ENCODE results near the gene GZF1.
"Not testable (repeated sequence)": the region's sequence is repeated elsewhere in the genome, so short reads cannot be mapped to it uniquely, and the experiment has no call there.

GZF1 gene

GRCh38 chr20:23346002-23346401 is 16.0 kb upstream of the GZF1 start:
- no peak for DNase-seq (ENCODE audit: low read depth in 1 of 2, low spot score in 1 of 2)

GRCh38 chr20:23347791-23348190 is 14.2 kb upstream of the GZF1 start:
- DNase-seq (ENCODE audit: low read depth in 1 of 2, low spot score in 1 of 2), result no peak

- not testable (repeated sequence) for DNase-seq (ENCODE audit: low read depth in 1 of 2, low spot score in 1 of 2)
Observed at GRCh38 chr20:23348510-23348909, 13.5 kb upstream of the GZF1 start.

- peak; percentile 46 to 57 for DNase-seq (ENCODE audit: low read depth in 1 of 2, low spot score in 1 of 2)
Observed at GRCh38 chr20:23349338-23350195, 12.4 kb upstream of the GZF1 start.

DNA sequence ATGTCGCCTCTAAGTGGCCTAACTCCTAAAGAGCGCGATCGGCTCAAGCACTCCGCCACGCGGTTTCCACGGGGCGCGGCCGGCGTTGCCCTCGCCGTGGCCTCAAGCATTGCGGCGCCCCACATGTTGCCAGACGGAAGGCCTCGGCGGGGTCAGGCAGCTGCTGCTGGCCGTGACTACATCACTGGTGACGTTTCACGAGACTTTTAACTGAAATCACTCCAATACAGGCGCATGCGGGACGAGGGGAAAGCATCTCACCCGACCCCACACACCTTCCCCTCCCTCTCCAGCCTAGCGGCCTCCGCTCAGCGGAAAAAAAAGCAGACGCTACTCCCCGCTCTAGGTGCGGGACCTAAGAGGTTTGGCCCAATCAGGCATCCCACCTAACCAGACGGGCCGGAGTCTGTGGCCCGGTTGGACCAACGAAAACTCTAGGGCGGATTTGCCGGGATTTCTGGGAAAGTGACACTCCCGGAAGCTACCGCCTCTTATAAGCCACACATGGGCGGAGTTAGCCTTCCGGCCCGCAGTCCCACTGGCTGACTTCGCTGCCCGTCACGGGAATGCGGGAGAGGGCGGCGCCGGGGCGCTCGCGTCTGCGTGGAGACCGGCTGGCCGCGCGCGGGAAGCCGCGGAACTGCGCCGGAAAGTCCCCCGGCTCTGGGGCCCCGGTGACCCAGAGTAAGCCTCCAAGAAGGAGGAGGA is 11.6 kb upstream of the GZF1 start, which contains the start of gene NXT1:
Gene NXT1 (plus strand): TSS at position 596 of the 708 bp plus-strand sequence. CDS start 3,251 bp downstream, outside the sequence.
- peak; percentile 87 to 93 for DNase-seq (ENCODE audit: low read depth in 1 of 2, low spot score in 1 of 2)

DNA sequence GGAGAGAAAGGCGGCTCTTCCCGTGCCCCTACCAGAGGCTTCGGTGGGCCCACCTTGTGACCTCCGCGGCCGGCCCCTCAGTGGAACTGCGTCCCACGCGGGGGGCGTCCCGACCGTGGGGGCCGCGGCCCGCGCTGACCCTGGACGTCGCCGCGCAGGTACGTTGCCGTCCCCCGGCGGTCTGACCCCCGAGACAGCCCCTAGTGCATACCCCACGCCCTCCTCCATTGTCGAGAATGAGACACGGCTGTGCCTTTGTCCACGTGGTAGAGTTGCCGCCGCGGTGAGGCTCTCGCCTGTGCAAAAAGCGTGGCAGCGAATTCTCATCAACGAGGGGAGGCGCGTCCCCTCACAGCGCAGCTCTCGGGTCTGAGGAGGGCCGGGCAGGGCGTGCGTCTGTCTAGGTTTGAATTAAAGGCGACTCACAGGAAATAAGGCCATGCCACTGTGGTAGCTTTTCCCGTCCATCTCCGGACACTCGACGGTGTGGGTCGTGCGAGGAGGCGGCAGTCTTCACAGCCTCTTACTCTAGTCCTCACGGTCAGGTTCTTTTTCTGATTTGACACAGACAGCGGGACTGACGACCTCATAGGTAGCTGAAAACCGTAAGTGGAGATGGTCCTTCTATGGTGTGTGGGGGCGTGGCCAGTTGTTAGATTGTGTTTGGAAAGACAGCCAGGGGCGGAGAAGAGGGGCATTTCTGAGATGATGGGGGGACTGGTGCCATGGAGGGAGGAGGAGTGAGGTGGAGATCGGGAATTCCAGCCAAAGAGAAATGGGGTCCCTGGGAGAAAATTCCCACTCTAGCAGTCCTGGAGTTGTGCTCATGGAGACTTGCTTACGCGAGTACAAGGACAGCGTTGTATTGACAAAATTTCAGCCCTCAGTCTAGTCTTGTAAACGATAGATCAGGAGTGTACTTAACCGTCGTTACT is 10.8 kb upstream of the GZF1 start:
- DNase-seq (ENCODE audit: low read depth in 1 of 2, low spot score in 1 of 2), result peak; percentile 15 to 38

DNA sequence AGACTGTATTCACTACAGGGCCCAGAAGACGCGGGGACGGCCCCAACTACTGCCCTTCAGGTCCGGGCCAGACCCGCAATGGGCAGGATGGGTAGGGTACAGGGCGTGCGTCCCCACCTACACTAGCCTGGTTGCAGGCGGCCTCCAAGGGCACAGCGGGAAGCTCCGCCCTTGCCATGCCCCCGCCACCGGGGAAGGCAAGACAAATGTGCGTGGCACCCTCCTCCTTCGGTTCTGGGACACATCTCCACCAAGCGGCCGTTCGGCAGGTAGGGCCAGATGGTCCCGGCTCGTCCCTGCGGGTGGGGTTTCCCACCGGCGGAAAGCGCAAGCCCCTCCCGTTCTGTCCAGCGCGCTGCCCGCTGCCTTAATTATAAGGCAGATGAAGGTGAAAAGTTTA is 5.8 kb upstream of the GZF1 start:
- DNase-seq (ENCODE audit: low read depth in 1 of 2, low spot score in 1 of 2), result no peak

DNA sequence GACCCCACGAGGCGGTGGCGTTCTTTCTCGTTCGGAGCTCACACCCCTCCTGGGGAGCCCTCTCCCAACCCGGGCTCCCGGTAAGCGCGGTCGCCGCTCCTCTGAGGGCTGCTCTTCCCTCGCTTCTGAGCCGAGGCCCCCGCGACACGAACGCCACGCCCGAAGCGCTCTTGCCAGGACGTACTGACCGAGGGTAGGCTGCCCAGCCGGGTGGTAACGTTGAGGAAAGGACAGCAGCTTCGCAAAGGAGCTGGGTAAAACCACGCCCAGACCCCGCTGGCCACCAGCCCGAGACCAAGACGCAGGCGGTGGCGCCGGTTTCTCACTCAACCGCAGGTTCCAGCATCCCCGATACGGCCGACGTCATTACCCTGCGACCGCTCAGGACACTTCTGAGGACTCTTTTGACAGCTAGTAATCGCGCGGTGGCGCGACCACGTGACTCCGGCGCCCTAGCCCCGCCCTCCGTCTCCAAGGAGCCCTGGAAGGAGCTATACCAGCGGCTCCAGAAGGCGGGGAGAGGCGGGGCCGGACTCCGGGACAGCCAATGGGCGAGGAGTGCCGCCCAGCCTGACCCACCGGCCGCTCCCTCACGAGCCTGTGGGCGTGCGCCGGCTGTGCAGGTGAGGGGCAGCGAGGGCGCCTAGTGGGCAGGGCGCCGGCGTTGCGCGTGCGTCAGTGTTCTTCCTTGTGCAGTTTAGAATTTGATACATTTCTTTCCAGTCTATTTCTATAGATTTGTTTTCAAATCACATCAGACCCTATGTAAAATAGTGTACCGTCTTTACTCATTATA is 4.0 kb upstream of the GZF1 start:
- peak; percentile 99 to 100 for DNase-seq (ENCODE audit: low read depth in 1 of 2, low spot score in 1 of 2)

- no peak for DNase-seq (ENCODE audit: low read depth in 1 of 2, low spot score in 1 of 2)
Observed at GRCh38 chr20:23358563-23358906, 3.4 kb upstream of the GZF1 start.

- DNase-seq (ENCODE audit: low read depth in 1 of 2, low spot score in 1 of 2), result no peak
Observed at GRCh38 chr20:23358923-23359593, 2.9 kb upstream of the GZF1 start.

DNA sequence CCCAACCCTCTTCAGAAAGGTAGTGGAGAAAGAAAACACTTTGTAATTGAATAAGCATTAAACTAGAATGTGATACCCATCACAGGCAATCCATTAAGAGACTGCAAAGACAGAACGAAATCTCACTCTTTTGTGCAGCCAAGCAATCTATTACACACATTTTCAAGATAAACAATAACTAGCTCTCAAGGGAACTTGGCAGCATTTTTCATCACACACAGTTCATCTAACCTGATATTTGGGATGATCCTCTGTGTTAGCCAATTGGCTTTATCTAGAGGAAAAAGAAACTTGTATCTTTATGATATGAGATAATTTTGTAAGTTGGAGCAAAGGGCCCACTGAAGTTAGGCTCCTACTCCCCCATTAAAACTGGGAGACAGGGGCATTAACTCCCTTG is 1.5 kb upstream of the GZF1 start:
- no peak for DNase-seq (ENCODE audit: low read depth in 1 of 2, low spot score in 1 of 2)

DNA sequence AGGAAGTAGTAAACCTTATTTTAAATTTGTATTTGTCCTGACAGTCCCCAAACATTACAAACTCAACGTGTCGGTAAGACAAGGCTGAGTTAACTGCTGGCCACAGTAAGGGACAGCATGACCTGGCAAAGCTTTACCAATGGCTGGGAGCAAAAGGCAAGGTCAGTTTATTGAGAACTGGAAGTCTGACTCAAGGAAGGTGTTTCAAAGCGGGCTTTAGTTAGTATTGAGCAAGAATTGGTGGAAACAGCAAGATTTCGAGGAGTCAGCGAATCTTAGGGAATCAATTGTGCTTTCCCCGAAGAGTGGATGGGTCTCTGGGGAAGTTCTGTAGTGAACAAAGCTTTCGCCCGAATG is 885 bp upstream of the GZF1 start:
- no peak for DNase-seq (ENCODE audit: low read depth in 1 of 2, low spot score in 1 of 2)

DNA sequence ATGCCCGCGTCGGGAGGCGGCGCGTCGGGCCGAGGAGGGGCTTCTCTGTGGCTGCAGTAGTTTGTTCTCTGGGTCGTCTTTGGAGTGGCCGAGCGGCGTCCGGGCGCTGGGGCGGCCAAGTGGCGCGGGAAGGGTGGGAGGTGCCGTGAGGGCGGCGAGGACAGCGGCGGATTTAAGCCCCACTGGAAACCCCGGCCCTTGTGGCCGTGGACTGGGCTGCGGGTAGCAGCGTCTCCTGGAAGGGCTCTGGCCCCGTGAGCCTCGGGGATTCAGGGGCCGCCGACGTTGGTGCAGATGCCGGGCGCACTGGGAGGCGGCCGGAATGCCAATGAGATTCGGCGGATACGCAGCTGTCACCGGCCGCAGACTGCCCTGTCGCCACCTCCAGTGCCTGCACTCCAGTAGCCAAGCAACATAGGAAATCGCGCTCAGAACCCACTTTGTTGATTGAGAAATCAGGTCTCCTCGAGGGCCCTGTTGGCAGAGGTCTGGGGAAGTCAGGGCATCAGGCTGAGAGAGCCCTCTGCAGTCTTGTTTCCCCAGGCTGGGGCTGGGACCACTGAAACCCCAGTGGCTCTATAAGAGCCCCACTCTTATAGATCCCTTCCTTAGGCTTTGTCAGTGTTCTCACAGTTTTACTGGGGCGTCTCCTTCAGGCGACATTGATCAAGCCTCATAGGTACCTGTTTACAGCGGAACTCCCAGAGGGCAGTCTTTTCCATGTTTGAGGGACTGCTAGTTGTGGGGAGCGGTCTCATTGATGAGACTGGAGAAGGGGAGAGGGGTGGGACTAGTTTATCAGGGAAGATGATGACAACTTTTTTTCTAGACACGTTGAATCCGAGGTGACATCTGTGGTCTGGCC is 642 bp downstream of the GZF1 start:
- no peak for DNase-seq (ENCODE audit: low read depth in 1 of 2, low spot score in 1 of 2)

- no peak for DNase-seq (ENCODE audit: low read depth in 1 of 2, low spot score in 1 of 2)
Observed at GRCh38 chr20:23363257-23363649, 1.3 kb downstream of the GZF1 start.

DNA sequence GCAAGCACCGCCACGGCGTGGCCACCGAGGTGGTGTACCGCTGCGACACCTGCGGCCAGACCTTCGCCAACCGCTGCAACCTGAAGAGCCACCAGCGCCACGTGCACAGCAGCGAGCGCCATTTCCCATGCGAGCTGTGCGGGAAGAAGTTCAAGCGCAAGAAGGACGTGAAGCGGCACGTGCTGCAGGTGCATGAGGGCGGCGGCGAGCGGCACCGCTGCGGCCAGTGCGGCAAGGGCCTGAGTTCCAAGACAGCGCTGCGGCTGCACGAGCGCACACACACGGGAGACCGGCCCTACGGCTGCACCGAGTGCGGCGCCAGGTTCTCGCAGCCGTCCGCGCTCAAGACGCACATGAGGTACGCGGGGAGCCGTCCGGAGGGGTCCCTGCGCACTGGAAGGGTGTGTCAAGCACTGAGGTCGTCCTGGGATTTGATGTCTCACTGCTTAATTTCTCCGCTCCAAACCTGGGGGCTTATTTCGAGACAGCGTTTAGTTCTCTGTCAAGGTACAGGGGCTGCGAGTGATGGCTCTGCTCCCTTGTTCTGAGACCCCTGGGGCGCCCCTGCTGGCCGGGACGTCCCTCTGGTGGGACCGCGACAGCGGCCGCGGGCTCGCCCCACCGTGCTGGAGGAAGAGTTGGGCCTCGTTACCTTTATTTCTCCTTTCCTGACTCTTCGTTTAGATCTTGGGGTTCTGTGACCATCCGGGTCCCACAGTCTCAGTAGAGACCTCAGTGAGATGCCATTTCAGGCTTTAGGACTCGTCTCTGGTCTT is 3.6 kb downstream of the GZF1 start:
- DNase-seq (ENCODE audit: low read depth in 1 of 2, low spot score in 1 of 2), result no peak

GRCh38 chr20:23366384-23366783 is 4.4 kb downstream of the GZF1 start:
- DNase-seq (ENCODE audit: low read depth in 1 of 2, low spot score in 1 of 2), result no peak

- DNase-seq (ENCODE audit: low read depth in 1 of 2, low spot score in 1 of 2), result no peak
Observed at GRCh38 chr20:23367770-23368169, 5.8 kb downstream of the GZF1 start.

DNA sequence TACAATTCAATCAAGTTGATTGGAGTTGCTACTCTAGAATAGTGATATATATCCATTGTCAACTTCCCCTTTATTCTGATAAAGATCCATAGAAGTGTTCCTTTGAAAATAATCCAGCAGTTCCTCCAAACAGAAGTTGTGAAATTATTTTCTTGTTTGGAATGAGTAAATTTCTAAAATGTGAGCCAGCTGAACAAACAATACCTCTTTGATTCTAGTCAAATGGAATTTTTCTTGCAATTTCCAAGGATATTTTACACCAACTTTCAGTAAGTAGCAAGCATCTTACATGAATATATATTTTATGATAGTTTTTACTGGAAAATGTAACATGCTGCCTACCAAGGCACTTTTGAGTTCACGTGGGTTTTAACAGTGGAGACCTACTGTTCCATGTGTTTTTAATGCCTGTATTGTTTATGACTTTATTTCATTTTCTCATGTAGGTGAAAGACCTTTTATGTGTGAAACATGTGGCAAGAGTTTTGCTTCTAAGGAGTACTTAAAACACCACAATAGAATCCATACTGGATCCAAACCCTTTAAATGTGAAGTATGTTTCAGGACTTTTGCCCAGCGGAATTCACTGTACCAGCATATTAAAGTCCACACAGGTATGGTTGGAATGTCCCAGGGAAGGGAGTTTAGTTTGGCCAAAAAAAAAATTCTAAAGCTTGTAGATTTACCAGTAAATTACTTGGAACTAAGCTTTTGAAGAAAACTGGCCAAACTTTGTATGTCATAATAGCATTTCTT is 6.5 kb downstream of the GZF1 start:
- no peak for DNase-seq (ENCODE audit: low read depth in 1 of 2, low spot score in 1 of 2)
